T47D (cell line): ENCODE measurements around the gene GPD1L.
"Not testable (repeated sequence)": the region's sequence is repeated elsewhere in the genome, so short reads cannot be mapped to it uniquely, and the experiment has no call there.

Experiments
- DNase-seq, 2 experiments: peaks; one replicate each; pipeline versions ENCODE4 v3.0.0 to v3.0.0-alpha.2; 2011 to 2012; ENCODE audit warnings: low read depth in 1 of 2, low spot score in 1 of 2
- JUND ChIP-seq: IDR thresholded peaks from 2 replicates; pipeline ENCODE4 v1.6.1; 2012; ENCODE audit warnings: low read depth
- in situ Hi-C: cut with HindIII; loops from 2 replicates; pipeline ENCODE4 v1.10.0; 2016; ENCODE audit warnings: low sequenced_read_pairs, low pct_unique_long_range_greater_than_20kb

Gene GPD1L

GRCh38 chr3:32086464-32086863, 20.0 kb upstream of the GPD1L start:
- in situ Hi-C loops: no loop called here

GRCh38 chr3:32089476-32089875, 16.9 kb upstream of the GPD1L start:
- TF ChIP-seq JUND: no peak
- in situ Hi-C loops: no loop called here
- no peak for DNase-seq

More at GRCh38 chr3:32086464-32086863, 20.0 kb upstream of the GPD1L start:
- no peak for TF ChIP-seq JUND
- DNase-seq: no peak

- TF ChIP-seq JUND: no peak
- no peak for DNase-seq
- in situ Hi-C loops: no loop called here
These were observed 13.2 kb upstream of the GPD1L start for GRCh38 chr3:32093204-32093603.

- TF ChIP-seq JUND: 0 out of 2 replicates have a peak, but pooled peaks have one; percentile 31
- in situ Hi-C loops: no loop called here
- peak in 1 of 2 experiments; percentile 83 for DNase-seq
These were observed 11.0 kb upstream of the GPD1L start for GRCh38 chr3:32095431-32095830.

- TF ChIP-seq JUND: no peak
- in situ Hi-C loops: no loop called here
- no peak for DNase-seq
These were observed 8.7 kb upstream of the GPD1L start for GRCh38 chr3:32097768-32098167.

GRCh38 chr3:32098528-32098927, 7.9 kb upstream of the GPD1L start:
- TF ChIP-seq JUND: no peak
- in situ Hi-C loops: no loop called here
- no peak for DNase-seq

GRCh38 chr3:32100465-32100864, 6.0 kb upstream of the GPD1L start:
- DNase-seq: no peak
- no peak for TF ChIP-seq JUND
- in situ Hi-C loops: no loop called here

- TF ChIP-seq JUND: no peak
- in situ Hi-C loops: no loop called here
- no peak for DNase-seq
These were observed 4.1 kb upstream of the GPD1L start for GRCh38 chr3:32102289-32102688.

- in situ Hi-C loops: no loop called here
- no peak for TF ChIP-seq JUND
These were observed 1.9 kb upstream of the GPD1L start for GRCh38 chr3:32104492-32104891.

GRCh38 chr3:32105291-32106131, 909 bp upstream of the GPD1L start:
- TF ChIP-seq JUND: no peak
- in situ Hi-C loops: no loop called here
- DNase-seq: peak in 1 of 2 experiments; percentile 78

More at GRCh38 chr3:32104492-32104891, 1.9 kb upstream of the GPD1L start:
- DNase-seq: no peak

GRCh38 chr3:32106929-32107362, 526 bp downstream of the GPD1L start:
- TF ChIP-seq JUND: no peak
- DNase-seq: peak in 1 of 2 experiments; percentile 60
- in situ Hi-C loops: no loop called here

GRCh38 chr3:32108224-32108623, 1.8 kb downstream of the GPD1L start:
- in situ Hi-C loops, DNase-seq: not testable (repeated sequence)

- peak in 1 of 2 experiments; percentile 75 for DNase-seq
- no peak for TF ChIP-seq JUND
- in situ Hi-C loops: no loop called here
These were observed 2.8 kb downstream of the GPD1L start for GRCh38 chr3:32109256-32109655.
